Peyer's patch (tissue), 4 donors: ENCODE measurements around the gene PLPP3.

Experiments used
- POLR2A ChIP-seq, 2 donors: fragments of 450-650 bp; IDR thresholded peaks; one replicate each; pipeline ENCODE4 v1.5.1; 2017; ENCODE audit warnings: antibody characterized with exemption in 2 of 2, mild to moderate bottlenecking in 2 of 2, moderate library complexity in 2 of 2
- TF ChIP-seq, protein P1 (sequence below), 6 experiments: fragments of 450-650 bp in 4 of 6; fragments of 200-600 bp in 2 of 6; sonication (generic) in 1 of 6; IDR thresholded peaks; one replicate each; pipeline ENCODE4 v1.5.1; 2017 to 2019; ENCODE audit warnings: antibody characterized with exemption in 6 of 6, mild to moderate bottlenecking in 3 of 6, moderate library complexity in 1 of 6

DNA sequence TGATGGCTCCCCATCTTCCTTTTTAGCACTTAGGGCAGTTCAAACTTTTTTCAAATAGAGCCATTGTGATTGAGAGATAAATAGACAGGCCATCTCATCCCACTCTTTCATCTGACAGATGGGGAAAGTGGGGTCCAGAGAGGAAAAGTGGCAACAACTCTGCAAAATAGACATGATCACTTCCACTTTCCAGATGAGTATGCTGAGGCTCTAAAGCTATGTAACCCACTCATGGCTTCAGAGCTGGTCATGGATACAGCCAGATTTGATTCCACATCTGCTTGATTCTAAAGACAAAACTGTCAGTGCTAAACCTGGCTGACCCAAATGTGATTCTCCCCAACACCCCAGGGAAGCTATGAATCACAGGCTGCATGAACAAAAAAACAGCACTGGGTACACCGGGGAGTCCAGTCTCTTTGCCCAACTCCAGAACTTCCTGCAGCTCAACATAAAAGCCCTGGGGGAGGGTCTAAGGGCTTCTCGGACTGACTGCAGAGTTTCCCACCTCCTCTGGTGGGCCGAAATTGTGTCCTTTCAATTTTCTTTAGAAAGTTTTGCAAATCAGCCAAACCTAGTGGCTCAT, 59.3 kb downstream of the PLPP3 start:
- TF ChIP-seq, protein P1, sequence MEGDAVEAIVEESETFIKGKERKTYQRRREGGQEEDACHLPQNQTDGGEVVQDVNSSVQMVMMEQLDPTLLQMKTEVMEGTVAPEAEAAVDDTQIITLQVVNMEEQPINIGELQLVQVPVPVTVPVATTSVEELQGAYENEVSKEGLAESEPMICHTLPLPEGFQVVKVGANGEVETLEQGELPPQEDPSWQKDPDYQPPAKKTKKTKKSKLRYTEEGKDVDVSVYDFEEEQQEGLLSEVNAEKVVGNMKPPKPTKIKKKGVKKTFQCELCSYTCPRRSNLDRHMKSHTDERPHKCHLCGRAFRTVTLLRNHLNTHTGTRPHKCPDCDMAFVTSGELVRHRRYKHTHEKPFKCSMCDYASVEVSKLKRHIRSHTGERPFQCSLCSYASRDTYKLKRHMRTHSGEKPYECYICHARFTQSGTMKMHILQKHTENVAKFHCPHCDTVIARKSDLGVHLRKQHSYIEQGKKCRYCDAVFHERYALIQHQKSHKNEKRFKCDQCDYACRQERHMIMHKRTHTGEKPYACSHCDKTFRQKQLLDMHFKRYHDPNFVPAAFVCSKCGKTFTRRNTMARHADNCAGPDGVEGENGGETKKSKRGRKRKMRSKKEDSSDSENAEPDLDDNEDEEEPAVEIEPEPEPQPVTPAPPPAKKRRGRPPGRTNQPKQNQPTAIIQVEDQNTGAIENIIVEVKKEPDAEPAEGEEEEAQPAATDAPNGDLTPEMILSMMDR (IDR thresholded peaks at IDR 0.05), result no peak
- TF ChIP-seq POLR2A (IDR thresholded peaks at IDR 0.05), result no peak
